ENCODE results near the gene RBM28. TPM values are rescaled to one million over a fixed set of nuclear protein-coding genes. Genes with fewer than 3 reads are reported as not detected.

The RBM28 gene
- total RNA-seq, 2 donors from 2014 or later = 20.2 to 28.3 TPM

DNA sequence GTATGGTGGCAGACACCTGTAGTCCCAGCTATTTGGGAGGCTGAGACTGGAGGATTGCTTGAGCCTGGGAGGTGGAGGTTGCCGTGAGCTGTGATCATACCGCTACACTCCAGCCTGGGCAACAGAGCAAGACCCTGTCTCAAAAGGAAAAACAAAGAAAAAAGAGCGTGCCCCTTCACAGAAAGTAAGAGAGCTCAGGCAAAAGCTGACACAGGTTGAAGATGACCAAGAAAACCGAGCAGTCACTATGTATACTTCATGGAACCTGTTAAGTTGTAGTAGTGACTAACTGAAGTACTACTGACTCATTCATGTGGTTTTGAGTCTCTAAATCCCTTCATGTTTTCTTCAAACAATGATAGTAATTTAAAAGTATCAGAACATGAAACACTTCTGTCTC lies 19.0 kb upstream of the RBM28 start:
- DNase-seq = no peak
- ATAC-seq = no peak
- 74 to 82% methylated on average over 4 of the region's 4 CpGs for WGBS, 2 donors
- no peaks in the 10 kb centered on the region for H3K27me3 ChIP-seq
- H3K4me3 ChIP-seq = no peak overlapping the region
- TF ChIP-seq CTCF (IDR thresholded peaks at IDR 0.05) (no peak), POLR2A (IDR thresholded peaks at IDR 0.05) (no peak)
- H3K9me3 ChIP-seq = no peaks in the 10 kb centered on the region
- H3K4me1 ChIP-seq = peaks cover 18% of the 10 kb centered on the region
- H3K27ac ChIP-seq = no peak overlapping the region
- intact Hi-C loops (cut with DNase I) = no loop called here
- no peaks in the 10 kb centered on the region for H3K36me3 ChIP-seq (replicated peaks in 1 of 2; ENCODE audit: insufficient read depth in 1 of 2, low read depth in 2 of 2)

DNA sequence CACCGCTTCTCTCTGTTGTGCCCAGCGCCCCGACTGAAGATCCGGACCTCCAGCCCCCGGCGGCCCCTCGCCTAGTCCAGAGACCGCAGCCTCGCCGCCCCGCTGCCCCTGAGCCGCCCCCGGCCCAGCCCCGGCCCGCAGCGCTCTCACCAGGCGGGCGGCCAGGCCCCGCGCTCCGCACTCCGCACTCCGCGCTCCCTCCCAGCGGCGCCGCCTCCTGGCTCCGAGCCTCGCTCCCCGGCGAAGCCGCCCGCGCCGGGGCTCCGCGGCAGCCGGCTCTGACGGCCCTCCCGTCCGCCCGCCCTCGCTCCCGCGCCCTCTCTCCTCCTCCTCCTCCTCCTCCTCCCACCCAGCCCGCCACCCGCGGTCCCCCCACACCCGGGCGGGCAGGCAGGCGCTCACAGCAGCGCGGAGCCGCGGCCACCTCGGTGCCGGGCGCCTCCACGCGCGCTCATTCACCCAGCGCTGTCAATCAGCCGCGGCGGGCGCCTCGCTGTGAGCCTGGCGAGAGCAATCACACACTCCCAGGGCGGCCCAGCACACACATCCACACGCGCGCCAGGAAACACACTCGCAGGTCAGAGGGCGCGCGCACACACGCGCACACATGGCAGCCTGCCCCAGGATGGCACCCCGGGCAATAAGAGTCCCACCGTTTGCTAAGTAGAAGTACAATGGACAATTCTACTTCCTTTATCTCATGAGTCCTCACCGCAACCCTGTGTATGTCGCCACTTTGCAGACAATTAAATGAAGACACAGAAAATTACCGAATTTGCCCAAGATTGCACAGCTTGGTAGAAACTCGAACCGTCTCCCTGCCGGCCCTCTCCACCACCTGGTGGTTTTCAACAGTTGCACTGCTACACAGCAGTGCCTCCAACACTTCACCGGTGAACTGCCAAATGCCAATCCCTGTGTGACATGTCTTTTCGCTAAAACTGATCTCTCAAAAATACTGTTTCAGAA lies 18.0 kb upstream of the RBM28 start, which contains the start of gene PRRT4:
PRRT4 (minus strand) TSS at position 280 of the 969 bp plus-strand sequence.
- intact Hi-C loops (cut with DNase I) = no loop called here
- ATAC-seq = peak; percentile 81

DNA sequence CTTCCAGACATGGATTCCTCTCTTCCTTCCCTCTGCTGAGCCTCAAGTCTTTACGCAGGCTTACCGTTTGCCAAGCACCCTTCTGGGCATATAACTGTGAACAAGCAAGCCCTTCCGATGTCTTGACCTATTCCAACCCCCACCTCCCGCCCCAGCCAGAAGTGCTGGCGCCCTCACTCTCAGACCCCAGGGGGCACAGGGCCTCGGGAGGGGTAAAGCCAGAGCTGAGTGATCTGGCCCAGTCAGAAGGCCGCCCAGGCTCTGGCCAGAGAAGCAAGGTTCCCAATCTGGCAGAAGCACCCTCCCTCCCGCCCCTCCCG lies 16.6 kb upstream of the RBM28 start:
- 51 to 74% methylated on average over 5 to 9 of the region's 9 CpGs for WGBS, 2 donors
- DNase-seq (no peak), ATAC-seq (no peak)
- TF ChIP-seq CTCF (IDR thresholded peaks at IDR 0.05) = no peak
- TF ChIP-seq POLR2A (IDR thresholded peaks at IDR 0.05) = no peak
- Histone ChIP-seq H3K36me3 (replicated peaks in 1 of 2; ENCODE audit: insufficient read depth in 1 of 2, low read depth in 2 of 2) (no peaks in the 10 kb centered on the region), H3K27me3 (no peaks in the 10 kb centered on the region), H3K4me1 (peaks cover 18% of the 10 kb centered on the region), H3K27ac (no peak overlapping the region), H3K9me3 (no peaks in the 10 kb centered on the region), H3K4me3 (no peak overlapping the region)
- intact Hi-C loops (cut with DNase I) = no loop called here

More for the DNA sequence above, 18.0 kb upstream of the RBM28 start, which contains the start of gene PRRT4:
- peaks cover 18% of the 10 kb centered on the region for H3K4me1 ChIP-seq
- peak within 1 kb of the TSS in 1 of 2 donors; percentile 40 for H3K4me3 ChIP-seq
- H3K27me3 ChIP-seq = no peaks in the 10 kb centered on the region
- peak in 1 of 7 experiments; percentile 4 for TF ChIP-seq CTCF (IDR thresholded peaks at IDR 0.05)
- TF ChIP-seq POLR2A (IDR thresholded peaks at IDR 0.05) = no peak
- no peaks in the 10 kb centered on the region for H3K9me3 ChIP-seq
- H3K27ac ChIP-seq = no peak within 1 kb of the TSS
- DNase-seq = peak; percentile 27 to 56 (median 30)
- H3K36me3 ChIP-seq (replicated peaks in 1 of 2; ENCODE audit: insufficient read depth in 1 of 2, low read depth in 2 of 2) = no peaks in the 10 kb centered on the region
- WGBS, 2 donors = 1 to 2% methylated on average over 7 to 88 of the region's 88 CpGs

GRCh38 chr7:128359939-128360338 lies 16.2 kb upstream of the RBM28 start:
- H3K27ac ChIP-seq = no peak overlapping the region
- DNase-seq (no peak), ATAC-seq (no peak)
- peaks cover 18% of the 10 kb centered on the region for H3K4me1 ChIP-seq
- no peak overlapping the region for H3K4me3 ChIP-seq
- 82 to 93% methylated on average over 4 of the region's 4 CpGs for WGBS, 2 donors
- intact Hi-C loops (cut with DNase I) = no loop called here
- H3K27me3 ChIP-seq = no peaks in the 10 kb centered on the region
- no peaks in the 10 kb centered on the region for H3K36me3 ChIP-seq (replicated peaks in 1 of 2; ENCODE audit: insufficient read depth in 1 of 2, low read depth in 2 of 2)
- no peaks in the 10 kb centered on the region for H3K9me3 ChIP-seq
- TF ChIP-seq CTCF (IDR thresholded peaks at IDR 0.05) (no peak), POLR2A (IDR thresholded peaks at IDR 0.05) (no peak)
